Effector memory CD8-positive, alpha-beta T cell (primary cell): ENCODE measurements around the gene NYAP1.

Experiments used
- ATAC-seq: fragments of 150-1000 bp; cut with Tn5 transposase; replicated peaks from 2 replicates; pipeline ENCODE4 v1.10.0; 2021; ENCODE audit warnings: mild to moderate bottlenecking, moderate library complexity
- DNase-seq, 3 experiments: peaks; one replicate each; pipeline ENCODE4 v3.0.0; 2021
- H3K27ac Mint-ChIP-seq, 2 donors: one replicate each; pipeline ENCODE4 v1.8.0; 2022; ENCODE audit warnings: mild to moderate bottlenecking in 2 of 2, mixed read lengths in 2 of 2, moderate library complexity in 2 of 2
- H3K27me3 Mint-ChIP-seq, 2 donors: one replicate each; pipeline ENCODE4 v1.8.0; 2022; ENCODE audit warnings: mixed read lengths in 2 of 2
- H3K36me3 Mint-ChIP-seq: one replicate; pipeline ENCODE4 v1.8.0; 2022; ENCODE audit warnings: mild to moderate bottlenecking, moderate library complexity, mixed read lengths; ENCODE audit not compliant: insufficient read depth
- H3K4me1 Mint-ChIP-seq, 2 donors: one replicate each; pipeline ENCODE4 v1.8.0; 2022; ENCODE audit warnings: low read depth in 2 of 2, mixed read lengths in 2 of 2
- H3K4me3 Mint-ChIP-seq, 2 donors: one replicate each; pipeline ENCODE4 v1.8.0; 2022; ENCODE audit warnings: mild to moderate bottlenecking in 2 of 2, mixed read lengths in 2 of 2, moderate library complexity in 2 of 2
- H3K9me3 Mint-ChIP-seq, 2 donors: one replicate each; pipeline ENCODE4 v1.8.0; 2022; ENCODE audit warnings: mixed read lengths in 2 of 2

Gene NYAP1

GRCh38 chr7:100482728-100483089 is 1.0 kb upstream of the NYAP1 start:
- Mint-ChIP-seq H3K9me3 (no peaks in the 10 kb centered on the region), H3K27ac (peak overlapping the region; percentile 55 to 83), H3K36me3 (peaks cover 14% of the 10 kb centered on the region), H3K4me1 (peaks cover 10 to 22% of the 10 kb centered on the region in 2 donors), H3K27me3 (no peaks in the 10 kb centered on the region), H3K4me3 (peak overlapping the region; percentile 86 to 89)
- ATAC-seq, result no peak
- no peak for DNase-seq

DNA sequence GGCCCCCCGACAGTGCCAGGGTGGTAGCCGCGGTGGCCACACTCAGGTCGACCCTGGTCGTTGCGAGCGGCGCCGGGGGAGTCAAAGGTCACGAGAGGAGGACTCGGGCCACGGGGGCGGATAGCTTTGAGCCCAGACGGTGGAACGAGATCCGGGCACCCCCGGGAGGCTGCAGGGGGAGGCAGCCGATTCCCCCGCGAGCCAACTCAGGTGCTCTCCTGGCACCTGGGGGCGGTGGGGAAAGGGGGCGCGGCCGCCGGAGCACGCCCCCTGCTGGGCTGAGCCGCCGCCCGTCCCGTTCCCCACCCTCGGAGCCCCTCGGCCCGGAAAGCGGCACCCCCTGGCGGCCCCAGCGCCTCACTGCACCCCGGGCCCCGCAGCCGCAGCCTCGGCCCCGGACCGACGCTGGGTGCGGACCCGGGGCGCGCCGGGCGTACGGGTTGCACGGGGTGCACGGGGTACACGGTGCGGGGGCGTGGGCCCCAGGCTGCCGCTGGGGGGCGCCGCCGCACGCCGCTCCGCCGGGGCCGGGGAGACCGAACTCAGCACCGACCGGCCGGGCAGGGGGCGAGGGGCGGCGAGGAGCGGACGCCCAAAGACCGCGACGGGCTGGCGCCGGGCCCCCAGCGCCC is 521 bp upstream of the NYAP1 start:
- no peaks in the 10 kb centered on the region for H3K27me3 Mint-ChIP-seq
- peak; percentile 68 for ATAC-seq
- peaks cover 10 to 20% of the 10 kb centered on the region in 2 donors for H3K4me1 Mint-ChIP-seq
- peaks cover 9% of the 10 kb centered on the region for H3K36me3 Mint-ChIP-seq
- peak overlapping the region; percentile 86 to 89 for H3K4me3 Mint-ChIP-seq
- peak; percentile 83 to 86 (median 83) for DNase-seq
- H3K9me3 Mint-ChIP-seq, result no peaks in the 10 kb centered on the region
- H3K27ac Mint-ChIP-seq, result peak overlapping the region; percentile 55 to 83

- no peaks in the 10 kb centered on the region for H3K9me3 Mint-ChIP-seq
- no peaks in the 10 kb centered on the region for H3K27me3 Mint-ChIP-seq
- H3K27ac Mint-ChIP-seq, result peak overlapping the region in 1 of 2 donors; percentile 57
- peaks cover 10 to 20% of the 10 kb centered on the region in 2 donors for H3K4me1 Mint-ChIP-seq
- peaks cover under 1% of the 10 kb centered on the region for H3K36me3 Mint-ChIP-seq
- DNase-seq (no peak), ATAC-seq (no peak)
- peak overlapping the region; percentile 6 to 49 for H3K4me3 Mint-ChIP-seq
Measured at GRCh38 chr7:100484673-100485045, 932 bp downstream of the NYAP1 start.

- Mint-ChIP-seq H3K27me3 (no peaks in the 10 kb centered on the region), H3K27ac (peak overlapping the region in 1 of 2 donors; percentile 57), H3K4me3 (no peak overlapping the region), H3K36me3 (peaks cover 5% of the 10 kb centered on the region), H3K9me3 (no peaks in the 10 kb centered on the region), H3K4me1 (peaks cover 10 to 20% of the 10 kb centered on the region in 2 donors)
- DNase-seq (no peak), ATAC-seq (no peak)
Measured at GRCh38 chr7:100485471-100485876, 1.7 kb downstream of the NYAP1 start.

DNA sequence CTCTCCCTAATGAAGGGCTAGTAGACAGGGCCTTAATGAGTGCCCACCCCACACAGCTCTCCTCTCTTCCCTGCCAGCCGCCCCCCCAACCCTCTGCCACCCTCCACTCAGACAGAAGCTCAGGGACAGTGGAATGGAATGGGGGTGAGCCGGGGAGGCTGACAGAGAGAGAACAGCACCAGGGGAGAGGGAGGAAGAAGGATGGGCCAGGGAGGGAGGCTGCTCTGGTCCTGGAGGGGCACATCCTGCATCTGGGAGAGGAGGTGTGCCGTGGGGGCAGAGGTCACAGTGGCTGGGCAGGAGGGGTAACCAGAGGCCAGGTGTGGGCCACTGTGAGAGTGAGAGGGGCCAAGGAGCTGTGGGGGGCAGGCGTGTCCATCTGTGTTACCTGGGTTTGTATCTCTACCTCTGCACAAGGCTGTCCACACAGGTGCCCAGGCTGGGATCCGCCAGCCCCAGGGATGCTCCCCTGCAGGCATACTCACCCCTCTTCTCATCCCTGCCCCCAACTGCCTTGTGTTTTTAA is 2.4 kb downstream of the NYAP1 start:
- ATAC-seq, result no peak
- no peak overlapping the region for H3K4me3 Mint-ChIP-seq
- no peak for DNase-seq
- peaks cover 10 to 20% of the 10 kb centered on the region in 2 donors for H3K4me1 Mint-ChIP-seq
- no peak overlapping the region for H3K27ac Mint-ChIP-seq
- no peaks in the 10 kb centered on the region for H3K27me3 Mint-ChIP-seq
- no peaks in the 10 kb centered on the region for H3K9me3 Mint-ChIP-seq
- peaks cover 5% of the 10 kb centered on the region for H3K36me3 Mint-ChIP-seq

GRCh38 chr7:100486753-100487446 is 3.2 kb downstream of the NYAP1 start:
- Mint-ChIP-seq H3K36me3 (peaks cover 5% of the 10 kb centered on the region), H3K27me3 (no peaks in the 10 kb centered on the region), H3K4me3 (no peak overlapping the region), H3K27ac (no peak overlapping the region), H3K9me3 (no peaks in the 10 kb centered on the region), H3K4me1 (peaks cover 10 to 18% of the 10 kb centered on the region in 2 donors)
- ATAC-seq (no peak), DNase-seq (no peak)

DNA sequence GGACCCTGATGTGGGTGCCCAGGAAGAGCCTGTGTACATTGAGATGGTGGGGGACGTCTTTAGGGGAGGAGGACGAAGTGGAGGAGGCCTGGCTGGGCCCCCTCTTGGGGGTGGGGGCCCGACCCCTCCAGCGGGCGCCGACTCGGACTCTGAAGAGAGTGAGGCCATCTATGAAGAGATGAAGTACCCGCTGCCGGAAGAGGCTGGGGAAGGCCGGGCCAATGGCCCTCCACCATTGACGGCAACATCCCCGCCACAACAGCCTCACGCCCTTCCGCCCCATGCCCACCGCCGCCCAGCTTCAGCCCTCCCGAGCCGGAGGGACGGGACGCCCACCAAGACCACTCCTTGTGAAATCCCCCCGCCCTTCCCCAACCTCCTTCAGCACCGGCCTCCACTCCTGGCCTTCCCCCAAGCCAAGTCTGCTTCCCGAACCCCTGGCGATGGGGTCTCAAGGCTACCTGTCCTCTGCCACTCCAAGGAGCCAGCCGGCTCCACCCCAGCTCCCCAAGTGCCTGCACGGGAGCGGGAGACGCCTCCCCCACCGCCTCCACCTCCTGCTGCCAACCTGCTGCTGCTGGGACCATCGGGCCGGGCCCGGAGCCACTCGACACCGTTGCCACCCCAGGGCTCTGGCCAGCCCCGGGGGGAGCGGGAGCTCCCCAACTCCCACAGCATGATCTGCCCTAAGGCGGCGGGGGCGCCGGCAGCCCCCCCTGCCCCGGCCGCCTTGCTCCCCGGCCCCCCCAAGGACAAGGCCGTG is 4.8 kb downstream of the NYAP1 start:
- peaks cover 0 to 4% of the 10 kb centered on the region in 2 donors for H3K27me3 Mint-ChIP-seq
- H3K4me3 Mint-ChIP-seq, result no peak overlapping the region
- H3K36me3 Mint-ChIP-seq, result peaks cover 5% of the 10 kb centered on the region
- ATAC-seq (no peak), DNase-seq (no peak)
- no peak overlapping the region for H3K27ac Mint-ChIP-seq
- no peaks in the 10 kb centered on the region for H3K9me3 Mint-ChIP-seq
- H3K4me1 Mint-ChIP-seq, result peaks cover 14% of the 10 kb centered on the region in 2 donors

GRCh38 chr7:100489121-100489520 is 5.4 kb downstream of the NYAP1 start:
- no peak for ATAC-seq
- H3K27me3 Mint-ChIP-seq, result peaks cover 0 to 4% of the 10 kb centered on the region in 2 donors
- DNase-seq, result no peak
- peak overlapping the region in 1 of 2 donors; percentile 11 for H3K27ac Mint-ChIP-seq
- H3K9me3 Mint-ChIP-seq, result no peaks in the 10 kb centered on the region
- no peak overlapping the region for H3K4me3 Mint-ChIP-seq
- H3K36me3 Mint-ChIP-seq, result peaks cover 5% of the 10 kb centered on the region
- peaks cover 13 to 14% of the 10 kb centered on the region in 2 donors for H3K4me1 Mint-ChIP-seq

- no peak for DNase-seq
Measured at GRCh38 chr7:100489824-100490223, 6.1 kb downstream of the NYAP1 start.

GRCh38 chr7:100490483-100491191 is 6.9 kb downstream of the NYAP1 start:
- H3K4me1 Mint-ChIP-seq, result peaks cover 6 to 10% of the 10 kb centered on the region in 2 donors
- no peaks in the 10 kb centered on the region for H3K9me3 Mint-ChIP-seq
- no peak for ATAC-seq
- no peak overlapping the region for H3K27ac Mint-ChIP-seq
- DNase-seq, result no peak
- H3K27me3 Mint-ChIP-seq, result peaks cover 0 to 4% of the 10 kb centered on the region in 2 donors
- H3K36me3 Mint-ChIP-seq, result peaks cover 5% of the 10 kb centered on the region
- no peak overlapping the region for H3K4me3 Mint-ChIP-seq

More at GRCh38 chr7:100489824-100490223, 6.1 kb downstream of the NYAP1 start:
- peaks cover 0 to 4% of the 10 kb centered on the region in 2 donors for H3K27me3 Mint-ChIP-seq
- H3K36me3 Mint-ChIP-seq, result peaks cover 5% of the 10 kb centered on the region
- H3K27ac Mint-ChIP-seq, result peak overlapping the region; percentile 11 to 44
- ATAC-seq, result peak; percentile 34
- peaks cover 7 to 10% of the 10 kb centered on the region in 2 donors for H3K4me1 Mint-ChIP-seq
- H3K9me3 Mint-ChIP-seq, result no peaks in the 10 kb centered on the region
- H3K4me3 Mint-ChIP-seq, result no peak overlapping the region

- H3K27ac Mint-ChIP-seq, result no peak overlapping the region
- H3K27me3 Mint-ChIP-seq, result peaks cover 0 to 4% of the 10 kb centered on the region in 2 donors
- no peak for DNase-seq
- H3K9me3 Mint-ChIP-seq, result no peaks in the 10 kb centered on the region
- peaks cover 6 to 10% of the 10 kb centered on the region in 2 donors for H3K4me1 Mint-ChIP-seq
- H3K36me3 Mint-ChIP-seq, result peaks cover 5% of the 10 kb centered on the region
- ATAC-seq, result no peak
- H3K4me3 Mint-ChIP-seq, result no peak overlapping the region
Measured at GRCh38 chr7:100491192-100491578, 7.5 kb downstream of the NYAP1 start.

GRCh38 chr7:100492738-100493475 is 9.2 kb downstream of the NYAP1 start:
- H3K36me3 Mint-ChIP-seq, result peaks cover 5% of the 10 kb centered on the region
- no peak for ATAC-seq
- H3K27me3 Mint-ChIP-seq, result peaks cover 0 to 4% of the 10 kb centered on the region in 2 donors
- H3K4me3 Mint-ChIP-seq, result peak overlapping the region; percentile 51 to 66
- no peaks in the 10 kb centered on the region for H3K9me3 Mint-ChIP-seq
- no peak overlapping the region for H3K27ac Mint-ChIP-seq
- H3K4me1 Mint-ChIP-seq, result peaks cover 6 to 10% of the 10 kb centered on the region in 2 donors
- no peak for DNase-seq
